Brain microvascular endothelial cell (primary cell): ENCODE results near the gene CHKA.

Source experiments
- DNase-seq: peaks from one replicate; pipeline ENCODE4 v3.0.0-alpha.2; 2020
- H3K27ac ChIP-seq: fragments of 250-450 bp; sonication (Bioruptor Pico); 2 replicates; pipeline ENCODE4 v1.5.1; 2020; ENCODE audit warnings: mild to moderate bottlenecking, moderate library complexity
- H3K27me3 ChIP-seq: fragments of 250-450 bp; sonication (Bioruptor Pico); replicated peaks from 2 replicates; pipeline ENCODE4 v1.5.1; 2020; ENCODE audit warnings: mild to moderate bottlenecking
- H3K36me3 ChIP-seq: fragments of 250-450 bp; sonication (Bioruptor Pico); replicated peaks from 2 replicates; pipeline ENCODE4 v1.5.1; 2020; ENCODE audit warnings: mild to moderate bottlenecking
- H3K4me3 ChIP-seq: 2 replicates; pipeline ENCODE4 v1.5.1; 2011; ENCODE audit warnings: low read depth, mild to moderate bottlenecking, control low read depth, low read length, moderate library complexity
- in situ Hi-C: cut with HindIII; loops from 2 replicates; pipeline ENCODE4 v1.10.0; 2017; ENCODE audit warnings: low sequenced_read_pairs, low pct_ligation_motif_present
- TF ChIP-seq, protein P1 (sequence below): IDR thresholded peaks from 2 replicates; pipeline ENCODE4 v1.5.1; 2011; ENCODE audit warnings: low read depth, mild to moderate bottlenecking, moderate library complexity, low read length, control low read depth, inconsistent platforms; ENCODE audit errors: missing control alignments

The CHKA gene

DNA sequence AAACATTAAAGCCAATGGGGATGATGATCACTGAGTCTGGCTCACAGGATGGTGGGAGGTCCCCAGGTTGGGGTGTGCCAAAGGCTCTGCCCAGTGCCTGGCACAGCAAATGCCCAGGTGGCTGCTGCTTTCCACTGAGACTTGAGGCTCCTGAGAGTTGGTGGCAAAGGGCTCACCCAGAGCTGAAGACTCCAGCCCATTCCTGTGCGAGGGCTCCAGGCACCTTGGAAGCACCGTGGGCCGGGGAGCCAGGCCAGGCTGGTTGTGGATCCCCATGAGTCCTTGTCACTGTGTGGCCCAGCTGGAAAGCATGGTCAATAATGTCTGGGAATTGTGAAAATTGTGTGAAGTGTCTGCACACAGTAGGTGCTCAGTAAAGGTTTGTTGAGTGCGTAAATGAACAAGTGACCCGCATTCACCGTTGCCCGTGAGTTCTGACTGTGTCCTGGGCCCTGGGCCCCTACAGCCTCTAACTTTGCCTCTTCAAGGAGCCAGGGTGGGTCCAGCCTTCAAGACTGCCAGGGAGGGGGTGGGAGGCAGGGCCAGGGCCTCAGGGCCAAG is 114.5 kb downstream of the CHKA start:
- in situ Hi-C loops, result no loop called here
- no peak overlapping the region for H3K27ac ChIP-seq
- no peak for DNase-seq
- TF ChIP-seq, protein P1, sequence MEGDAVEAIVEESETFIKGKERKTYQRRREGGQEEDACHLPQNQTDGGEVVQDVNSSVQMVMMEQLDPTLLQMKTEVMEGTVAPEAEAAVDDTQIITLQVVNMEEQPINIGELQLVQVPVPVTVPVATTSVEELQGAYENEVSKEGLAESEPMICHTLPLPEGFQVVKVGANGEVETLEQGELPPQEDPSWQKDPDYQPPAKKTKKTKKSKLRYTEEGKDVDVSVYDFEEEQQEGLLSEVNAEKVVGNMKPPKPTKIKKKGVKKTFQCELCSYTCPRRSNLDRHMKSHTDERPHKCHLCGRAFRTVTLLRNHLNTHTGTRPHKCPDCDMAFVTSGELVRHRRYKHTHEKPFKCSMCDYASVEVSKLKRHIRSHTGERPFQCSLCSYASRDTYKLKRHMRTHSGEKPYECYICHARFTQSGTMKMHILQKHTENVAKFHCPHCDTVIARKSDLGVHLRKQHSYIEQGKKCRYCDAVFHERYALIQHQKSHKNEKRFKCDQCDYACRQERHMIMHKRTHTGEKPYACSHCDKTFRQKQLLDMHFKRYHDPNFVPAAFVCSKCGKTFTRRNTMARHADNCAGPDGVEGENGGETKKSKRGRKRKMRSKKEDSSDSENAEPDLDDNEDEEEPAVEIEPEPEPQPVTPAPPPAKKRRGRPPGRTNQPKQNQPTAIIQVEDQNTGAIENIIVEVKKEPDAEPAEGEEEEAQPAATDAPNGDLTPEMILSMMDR, result no peak
- H3K27me3 ChIP-seq, result no peaks in the 10 kb centered on the region
- H3K4me3 ChIP-seq, result no peak overlapping the region
- no peaks in the 10 kb centered on the region for H3K36me3 ChIP-seq

- DNase-seq, result no peak
- TF ChIP-seq, protein P1, result no peak
- no peak overlapping the region for H3K27ac ChIP-seq
- no peak overlapping the region for H3K4me3 ChIP-seq
- H3K36me3 ChIP-seq, result no peaks in the 10 kb centered on the region
- H3K27me3 ChIP-seq, result no peaks in the 10 kb centered on the region
- in situ Hi-C loops, result no loop called here
These were observed 116.4 kb downstream of the CHKA start for GRCh38 chr11:68004551-68005335.

- Histone ChIP-seq H3K4me3 (peak within 1 kb of the TSS; percentile 60), H3K27me3 (no peaks in the 10 kb centered on the region), H3K27ac (no peak within 1 kb of the TSS), H3K36me3 (no peaks in the 10 kb centered on the region)
- TF ChIP-seq, protein P1, result no peak
- in situ Hi-C loops, result no loop called here
- DNase-seq, result peak; percentile 59
These were observed 117.2 kb downstream of the CHKA start, which contains the start of gene UNC93B1 for GRCh38 chr11:68003846-68004550. TSS of gene UNC93B1 (minus strand) at chr11:68004097. CDS start at chr11:68004043, 54 bp downstream.

DNA sequence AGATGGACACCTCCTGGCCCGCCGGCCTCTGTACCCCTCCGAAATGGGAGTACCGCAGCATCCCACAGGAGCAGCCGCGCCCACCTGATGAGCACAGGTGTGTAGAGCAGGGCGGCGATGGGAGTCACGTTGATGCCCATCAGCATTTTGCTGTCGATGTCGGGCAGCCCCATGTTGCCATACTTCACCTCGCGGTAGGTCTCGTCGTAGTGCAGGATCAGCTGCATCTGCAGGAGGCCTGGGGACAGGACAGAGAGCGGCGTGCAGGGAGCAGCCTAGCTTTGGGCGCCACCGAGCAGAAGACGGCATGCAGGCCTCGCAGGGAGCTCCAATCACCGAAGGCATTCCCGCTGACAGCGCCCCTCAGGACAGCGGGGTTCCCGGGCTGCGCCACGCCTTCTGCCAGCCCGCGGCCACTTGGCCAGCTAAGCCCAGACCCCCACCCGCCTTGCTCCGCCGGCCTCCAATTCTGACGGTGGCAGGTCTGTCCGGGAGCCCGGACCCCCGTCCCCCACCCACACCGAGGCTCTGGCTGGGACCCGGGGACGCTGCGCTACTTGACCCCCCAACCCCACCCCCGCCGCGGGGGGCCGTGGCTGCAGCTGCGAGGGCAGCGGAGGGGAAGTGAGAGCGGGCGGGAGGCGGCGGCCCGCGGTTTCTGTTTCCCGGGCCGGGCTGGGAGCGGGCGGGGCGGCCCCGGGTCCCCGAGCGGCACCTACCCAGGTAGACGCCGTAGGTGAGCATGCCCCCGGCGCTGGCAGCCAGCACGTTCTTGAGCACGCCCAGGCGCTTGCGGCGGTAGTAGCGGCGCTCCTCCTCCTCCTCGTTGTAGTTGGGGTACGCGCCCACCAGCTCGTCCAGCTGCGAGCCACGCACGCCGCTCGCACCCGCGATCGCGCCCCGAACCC is 118.0 kb downstream of the CHKA start:
- H3K36me3 ChIP-seq, result no peaks in the 10 kb centered on the region
- no peak overlapping the region for H3K27ac ChIP-seq
- in situ Hi-C loops, result no loop called here
- peak overlapping the region; percentile 60 for H3K4me3 ChIP-seq
- H3K27me3 ChIP-seq, result no peaks in the 10 kb centered on the region
- no peak for DNase-seq
- TF ChIP-seq, protein P1, result no peak
